Right cardiac atrium (tissue), 5 donors: Measurements from ENCODE around the gene SHISAL2A. TPM values are rescaled to one million over a fixed set of nuclear protein-coding genes. Genes with fewer than 3 reads are reported as not detected.

Source experiments
- ATAC-seq, 2 donors: fragments of 200-7000 bp; cut with Tn5 transposase; one replicate each; pipeline versions ENCODE4 v1.8.0 to v1.9.1; 2020; ENCODE audit warnings: moderate library complexity in 2 of 2, mild to moderate bottlenecking in 1 of 2
- DNase-seq, 3 donors: peaks; one replicate each; pipeline ENCODE4 v3.0.0-alpha.2; 2020
- H3K27ac ChIP-seq: one replicate; pipeline ENCODE4 v1.5.1; 2013; ENCODE audit warnings: mild to moderate bottlenecking, low read length, control low read depth, moderate library complexity
- H3K27me3 ChIP-seq: one replicate; pipeline ENCODE4 v1.6.1; 2013; ENCODE audit not compliant: control insufficient read depth, insufficient read depth
- H3K4me1 ChIP-seq: one replicate; pipeline ENCODE4 v1.6.1; 2013; ENCODE audit warnings: low read length; ENCODE audit not compliant: control insufficient read depth, insufficient read depth
- H3K4me3 ChIP-seq: one replicate; pipeline ENCODE4 v1.5.1; 2013; ENCODE audit warnings: low read length, control low read depth
- H3K9me3 ChIP-seq: one replicate; pipeline ENCODE4 v1.6.1; 2013; ENCODE audit warnings: low read length; ENCODE audit not compliant: control insufficient read depth
- WGBS: extraction: QIAGEN DNeasy Blood & Tissue Kit; methylation state at CpG from one replicate; pipeline ENCODE4 v1.1.7; 2013; 5-methylcytosine and 5-hydroxymethylcytosine counted together
- intact Hi-C, 4 donors: fragments of 100-400 bp; cut with DNase I; formaldehyde crosslinking; loops; one replicate each; pipeline versions ENCODE4 v1.11.0 to v1.14.0; 2022 to 2023
- polyA plus RNA-seq: library from polyadenylated mRNA; stranded (reverse); fragments of 200-250 nt; gene quantifications from one replicate; pipeline ENCODE4 v1.2.3, GENCODE V29; 2013
- total RNA-seq, 4 donors: library from RNA; stranded (reverse); fragmentation: NEBNext Ultra II Directional; extraction: Animal tissue kit (Norgen Biotek cat#: 25700); gene quantifications; one replicate each; pipeline ENCODE4 v1.2.1, GENCODE V29; 2021
- donor health status: healthy with polysubstance abuse.
- donor health status: DM: no; HTN: yes; CAD: no.
- donor health status: DM: no; HTN: no; CAD: no.
- donor health status: DM: no; HTN: yes; CAD: no; lungs with severe emphysema.
- donor health status: DM: yes; HTN: yes; CAD: no.

The SHISAL2A gene
- total and polyA plus RNA-seq, 5 donors = not detected

GRCh38 chr1:52637946-52638345 is 5.0 kb downstream of the SHISAL2A start:
- Histone ChIP-seq H3K4me3 (no peak overlapping the region), H3K27ac (no peak overlapping the region), H3K4me1 (peaks cover under 1% of the 10 kb centered on the region), H3K9me3 (no peaks in the 10 kb centered on the region), H3K27me3 (no peaks in the 10 kb centered on the region)
- intact Hi-C loops = no loop called here
- no peak for DNase-seq
- ATAC-seq = no peak
- WGBS = 61% methylated on average over 4 of the region's 4 CpGs

DNA sequence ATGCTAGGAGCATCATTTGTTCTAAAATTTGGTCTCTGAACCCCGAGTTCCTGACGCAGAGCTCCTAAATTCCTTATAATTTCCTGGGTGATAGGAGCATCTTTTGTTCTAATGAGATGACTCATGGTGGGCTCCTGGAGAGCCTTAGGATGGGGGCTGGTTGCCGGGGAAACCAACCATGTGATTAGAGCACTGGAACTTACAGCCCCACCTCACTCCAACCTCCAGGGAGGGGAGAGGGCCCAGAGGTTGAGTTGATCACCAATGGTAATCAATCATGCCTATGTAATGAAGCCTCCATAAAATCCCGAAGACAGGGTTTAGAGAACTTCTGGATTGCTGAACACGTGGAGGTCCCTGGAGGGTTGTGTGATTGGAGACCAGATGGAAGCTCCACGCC is 7.7 kb downstream of the SHISAL2A start:
- no peaks in the 10 kb centered on the region for H3K27me3 ChIP-seq
- intact Hi-C loops = no loop called here
- no peak overlapping the region for H3K4me3 ChIP-seq
- ATAC-seq (no peak), DNase-seq (no peak)
- no peaks in the 10 kb centered on the region for H3K4me1 ChIP-seq
- H3K9me3 ChIP-seq = no peaks in the 10 kb centered on the region
- 85% methylated on average over 6 of the region's 6 CpGs for WGBS
- no peak overlapping the region for H3K27ac ChIP-seq

GRCh38 chr1:52641307-52641706 is 8.3 kb downstream of the SHISAL2A start:
- 80% methylated on average over 4 of the region's 4 CpGs for WGBS
- Histone ChIP-seq H3K4me3 (no peak overlapping the region), H3K4me1 (no peaks in the 10 kb centered on the region), H3K27ac (no peak overlapping the region), H3K27me3 (no peaks in the 10 kb centered on the region), H3K9me3 (no peaks in the 10 kb centered on the region)
- no peak for DNase-seq
- intact Hi-C loops = no loop called here
- ATAC-seq = no peak

GRCh38 chr1:52645261-52645660 is 12.3 kb downstream of the SHISAL2A start:
- intact Hi-C loops = no loop called here
- no peak for ATAC-seq
- Histone ChIP-seq H3K4me1 (no peaks in the 10 kb centered on the region), H3K9me3 (no peaks in the 10 kb centered on the region), H3K4me3 (no peak overlapping the region), H3K27me3 (no peaks in the 10 kb centered on the region), H3K27ac (no peak overlapping the region)
- DNase-seq = no peak
- 73% methylated on average over 6 of the region's 6 CpGs for WGBS

DNA sequence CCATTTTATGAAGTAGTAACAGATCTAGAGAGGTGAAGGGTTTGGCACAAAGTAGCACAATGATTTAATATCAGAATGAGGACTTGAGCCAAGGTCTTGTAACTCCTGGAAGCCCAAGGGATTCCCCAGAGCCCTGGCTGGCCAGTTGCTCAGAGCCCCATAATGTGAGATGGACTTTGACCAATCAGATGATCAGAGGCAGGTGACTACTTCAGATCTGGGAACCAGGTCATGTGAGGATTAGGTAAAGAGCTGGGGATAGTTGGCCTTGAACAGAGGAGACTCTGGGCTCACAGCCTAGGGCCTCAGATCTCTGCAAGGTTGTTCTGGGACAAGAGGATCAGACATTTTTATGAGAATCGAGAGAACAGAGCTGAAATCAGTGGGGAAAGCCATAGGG is 18.9 kb downstream of the SHISAL2A start:
- no peak for DNase-seq
- Histone ChIP-seq H3K4me1 (no peaks in the 10 kb centered on the region), H3K27ac (no peak overlapping the region), H3K9me3 (no peaks in the 10 kb centered on the region), H3K27me3 (no peaks in the 10 kb centered on the region), H3K4me3 (no peak overlapping the region)
- intact Hi-C loops = no loop called here
- ATAC-seq = no peak
- WGBS = 84% methylated on average over 1 of the region's 1 CpG

- Histone ChIP-seq H3K4me3 (no peak overlapping the region), H3K9me3 (no peaks in the 10 kb centered on the region), H3K27ac (no peak overlapping the region), H3K27me3 (no peaks in the 10 kb centered on the region), H3K4me1 (no peaks in the 10 kb centered on the region)
- WGBS = 93% methylated on average over 5 of the region's 5 CpGs
- DNase-seq (no peak), ATAC-seq (no peak)
- intact Hi-C loops = no loop called here
Observed at GRCh38 chr1:52653207-52653849, 20.4 kb downstream of the SHISAL2A start.

DNA sequence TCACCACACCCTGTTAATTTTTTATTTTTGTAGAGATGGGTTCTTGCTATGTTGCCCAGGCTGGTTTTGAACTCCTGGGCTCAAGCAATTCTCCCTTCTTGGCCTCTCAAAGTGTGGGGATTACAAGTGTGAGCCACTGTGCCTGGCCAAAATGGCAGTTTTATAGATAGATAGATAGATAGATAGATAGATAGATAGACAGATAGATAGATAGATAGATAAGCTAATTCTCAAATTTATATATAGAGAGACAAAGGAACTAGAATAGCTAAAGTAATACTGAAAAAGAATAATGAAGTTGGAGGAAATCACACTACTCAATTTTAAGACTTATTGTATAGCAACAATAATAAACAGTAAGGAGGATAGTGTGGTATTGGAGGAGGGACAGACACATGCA is 21.1 kb downstream of the SHISAL2A start:
- ATAC-seq (no peak), DNase-seq (no peak)
- Histone ChIP-seq H3K9me3 (no peaks in the 10 kb centered on the region), H3K27me3 (no peaks in the 10 kb centered on the region), H3K4me3 (no peak overlapping the region), H3K27ac (no peak overlapping the region), H3K4me1 (peaks cover 2% of the 10 kb centered on the region)
- intact Hi-C loops = no loop called here

GRCh38 chr1:52657702-52658101 is 24.7 kb downstream of the SHISAL2A start:
- H3K27ac ChIP-seq = no peak overlapping the region

DNA sequence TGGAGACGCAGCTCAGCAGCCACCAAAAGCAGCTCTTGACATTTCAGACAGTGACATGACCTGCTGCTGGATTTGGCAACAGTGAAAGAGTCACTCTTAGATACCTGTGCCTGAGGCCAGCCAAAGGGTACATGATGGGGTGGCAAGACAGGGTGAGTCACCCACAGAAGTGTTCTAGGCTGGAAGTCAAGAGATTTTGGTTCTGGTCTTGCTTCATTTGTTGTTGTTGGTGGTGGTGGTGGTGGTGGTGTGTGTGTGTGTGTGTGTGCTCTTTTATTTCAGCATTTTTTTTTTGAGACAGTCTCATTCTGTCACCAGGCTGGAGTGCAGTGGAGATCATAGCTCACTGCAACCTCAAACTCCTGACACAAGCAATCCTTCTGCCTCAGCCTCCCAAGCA is 25.8 kb downstream of the SHISAL2A start:
- 55% methylated on average over 1 of the region's 1 CpG for WGBS
- DNase-seq (no peak), ATAC-seq (no peak)
- H3K4me1 ChIP-seq = peaks cover 3% of the 10 kb centered on the region
- no peak overlapping the region for H3K4me3 ChIP-seq
- no peaks in the 10 kb centered on the region for H3K27me3 ChIP-seq
- H3K9me3 ChIP-seq = no peaks in the 10 kb centered on the region
- no peak overlapping the region for H3K27ac ChIP-seq
- intact Hi-C loops = no loop called here

More at GRCh38 chr1:52657702-52658101, 24.7 kb downstream of the SHISAL2A start:
- no peak for ATAC-seq
- DNase-seq = no peak
- intact Hi-C loops = no loop called here
- Histone ChIP-seq H3K4me1 (peaks cover 3% of the 10 kb centered on the region), H3K27me3 (no peaks in the 10 kb centered on the region), H3K4me3 (no peak overlapping the region), H3K9me3 (no peaks in the 10 kb centered on the region)
- 92% methylated on average over 3 of the region's 3 CpGs for whole genome bisulfite sequencing

- WGBS = 96% methylated on average over 3 of the region's 3 CpGs
- ATAC-seq = no peak
- intact Hi-C loops = no loop called here
Observed at GRCh38 chr1:52659356-52659755, 26.4 kb downstream of the SHISAL2A start.

GRCh38 chr1:52659851-52660596 is 27.1 kb downstream of the SHISAL2A start:
- intact Hi-C loops = no loop called here
- 57% methylated on average over 13 of the region's 13 CpGs for WGBS
- H3K9me3 ChIP-seq = no peaks in the 10 kb centered on the region
- DNase-seq = no peak
- no peak overlapping the region for H3K27ac ChIP-seq
- peaks cover 3% of the 10 kb centered on the region for H3K4me1 ChIP-seq
- no peak for ATAC-seq
- no peak overlapping the region for H3K4me3 ChIP-seq
- H3K27me3 ChIP-seq = no peaks in the 10 kb centered on the region

More at GRCh38 chr1:52659356-52659755, 26.4 kb downstream of the SHISAL2A start:
- no peak overlapping the region for H3K27ac ChIP-seq
- H3K4me1 ChIP-seq = peaks cover 3% of the 10 kb centered on the region
- no peaks in the 10 kb centered on the region for H3K9me3 ChIP-seq
- DNase-seq = no peak
- H3K27me3 ChIP-seq = no peaks in the 10 kb centered on the region
- H3K4me3 ChIP-seq = no peak overlapping the region
